GM21619 (cell line): Measurements from ENCODE around the gene CLINT1.
"Not testable (repeated sequence)": the region's sequence is repeated elsewhere in the genome, so short reads cannot be mapped to it uniquely, and the experiment has no call there.

Experiments used
- ATAC-seq: cut with Tn5 transposase; IDR thresholded peaks from one replicate; pipeline ENCODE4 v1.9.1; 2021; ENCODE audit not compliant: unreplicated experiment

CLINT1 gene

DNA sequence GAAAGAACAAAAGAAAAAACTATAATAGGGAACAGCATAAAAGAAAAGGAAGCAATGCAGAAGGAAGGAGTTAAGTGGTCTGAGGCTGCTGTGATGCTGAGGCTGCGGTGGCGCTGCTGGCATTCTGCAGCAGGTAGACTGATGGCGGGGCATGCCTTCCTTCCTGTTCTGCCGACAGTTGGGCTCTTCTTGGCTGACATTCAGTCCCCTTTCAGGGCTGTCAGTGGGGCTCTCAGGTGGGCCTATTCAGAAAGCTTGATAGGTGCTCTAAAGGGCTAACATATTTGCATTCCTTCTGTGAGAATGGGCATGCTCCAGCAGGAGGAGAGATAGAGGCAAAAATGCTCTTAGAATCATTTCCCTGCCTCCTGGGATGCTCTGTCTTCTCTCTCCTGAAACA, 5.1 kb upstream of the CLINT1 start:
- no peak for ATAC-seq

- ATAC-seq: no peak
Observed at GRCh38 chr5:157862183-157862851, 3.4 kb upstream of the CLINT1 start.

DNA sequence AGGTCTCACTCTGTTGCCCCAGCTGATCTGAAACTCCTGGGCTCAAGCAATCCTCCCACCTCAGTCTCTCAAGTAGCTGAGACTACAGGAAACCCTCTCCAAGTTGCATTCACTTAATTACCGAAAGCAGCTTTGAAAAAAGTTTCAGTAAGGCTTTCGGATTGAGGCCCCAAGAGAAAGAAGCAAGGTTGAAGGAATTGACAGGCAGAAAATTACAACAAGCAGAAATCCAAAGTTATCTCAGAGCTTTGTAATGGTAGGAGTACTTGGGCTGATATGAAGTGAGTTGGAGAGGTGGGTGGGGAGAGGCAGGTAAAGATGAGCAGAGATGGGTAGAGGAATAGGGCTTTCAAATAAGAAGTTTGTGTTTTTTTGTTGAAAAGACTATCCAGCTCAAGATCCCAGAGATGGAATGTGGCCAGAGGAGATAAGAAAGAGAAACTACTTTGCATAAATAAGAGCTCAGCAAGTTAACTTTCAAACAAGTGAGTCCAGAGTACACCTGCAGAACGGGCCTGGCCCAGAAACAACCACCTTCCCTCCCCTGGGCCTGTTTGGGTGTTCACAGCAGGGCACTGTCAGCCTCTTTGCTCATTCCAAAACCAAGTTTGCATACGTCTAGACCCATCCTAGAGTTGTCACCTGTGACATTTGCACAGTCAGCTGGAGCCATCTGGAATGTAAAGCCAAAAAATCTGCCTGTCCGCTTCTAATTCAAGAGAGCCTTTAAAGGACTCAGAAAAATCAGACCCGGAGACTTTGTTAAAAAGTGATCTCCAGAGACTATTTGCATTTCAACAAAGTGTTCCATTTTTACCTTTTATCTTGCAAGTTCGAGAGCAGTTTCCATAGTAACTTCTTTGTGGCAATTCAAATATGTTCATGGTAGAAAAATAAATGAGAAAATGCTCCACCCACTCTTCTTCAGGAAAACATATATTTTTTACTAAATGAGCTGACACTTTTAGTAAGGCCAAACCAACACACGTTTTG, 2.2 kb upstream of the CLINT1 start:
- ATAC-seq: peak; percentile 78

DNA sequence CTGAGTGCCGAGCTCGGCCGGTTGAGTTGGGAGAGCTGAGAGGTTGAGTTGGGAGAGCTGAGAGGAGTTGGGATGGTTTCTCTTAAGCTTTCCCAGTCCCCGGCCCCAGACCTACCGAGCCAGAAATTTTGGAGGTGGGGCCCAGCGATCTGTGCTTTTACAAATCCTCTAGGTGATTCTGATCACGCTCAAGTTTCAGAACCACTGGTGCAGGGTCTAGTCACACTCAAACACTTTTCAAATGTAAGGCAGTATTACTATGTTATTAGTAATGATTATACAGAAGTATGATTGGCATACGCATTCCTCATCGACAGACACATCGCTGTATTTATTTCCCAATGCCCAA, 256 bp upstream of the CLINT1 start:
- ATAC-seq: no peak

- no peak for ATAC-seq
Observed at GRCh38 chr5:157857816-157858526, 974 bp downstream of the CLINT1 start.

DNA sequence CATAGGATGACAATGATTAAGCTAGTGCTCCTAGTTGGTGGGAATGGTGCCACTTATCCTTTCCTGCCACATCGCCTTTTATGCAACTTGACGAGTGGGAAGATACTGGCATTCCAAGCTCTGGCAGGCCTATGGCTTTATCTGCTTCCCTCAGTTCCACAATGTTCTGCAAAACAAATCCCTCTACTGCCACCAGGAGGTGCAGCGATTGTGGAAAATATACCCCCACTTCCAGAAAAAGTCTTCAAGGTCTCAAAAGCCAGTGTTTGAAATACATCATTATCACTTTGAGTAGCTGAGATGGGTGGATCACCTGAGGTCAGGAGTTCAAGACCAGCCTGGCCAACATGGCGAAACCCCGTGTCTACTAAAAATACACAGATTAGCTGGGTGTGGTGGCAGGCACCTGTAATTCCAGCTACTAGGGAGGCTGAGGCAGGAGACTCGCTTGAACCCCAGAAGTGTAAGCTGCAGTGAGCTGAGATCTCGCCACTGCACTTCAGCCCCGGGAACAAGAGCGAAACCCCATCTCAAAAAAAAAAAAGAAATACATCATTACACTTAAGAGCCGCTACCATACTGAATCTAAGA, 3.4 kb downstream of the CLINT1 start:
- ATAC-seq: no peak

DNA sequence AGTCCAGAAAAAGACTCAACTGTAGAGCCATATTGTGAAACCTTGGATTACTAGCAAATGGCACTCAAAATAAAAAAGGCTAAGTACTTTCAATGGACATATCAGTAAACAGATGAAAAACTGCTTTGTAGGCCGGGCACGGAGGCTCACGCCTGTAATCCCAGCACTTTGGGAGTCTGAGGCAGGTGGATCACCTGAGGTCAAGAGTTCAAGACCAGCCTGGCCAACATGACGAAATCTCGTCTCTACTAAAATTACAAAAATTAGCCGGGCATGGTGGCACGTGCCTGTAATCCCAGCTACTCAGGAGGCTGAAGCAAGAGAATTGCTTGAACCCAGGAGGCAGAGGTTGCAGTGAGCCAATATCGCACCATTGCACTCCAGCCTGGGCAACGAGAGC, 5.6 kb downstream of the CLINT1 start:
- not testable (repeated sequence) for ATAC-seq

GRCh38 chr5:157845914-157846598, 12.9 kb downstream of the CLINT1 start:
- ATAC-seq: no peak

- ATAC-seq: no peak
Observed at GRCh38 chr5:157842787-157843186, 16.2 kb downstream of the CLINT1 start.

DNA sequence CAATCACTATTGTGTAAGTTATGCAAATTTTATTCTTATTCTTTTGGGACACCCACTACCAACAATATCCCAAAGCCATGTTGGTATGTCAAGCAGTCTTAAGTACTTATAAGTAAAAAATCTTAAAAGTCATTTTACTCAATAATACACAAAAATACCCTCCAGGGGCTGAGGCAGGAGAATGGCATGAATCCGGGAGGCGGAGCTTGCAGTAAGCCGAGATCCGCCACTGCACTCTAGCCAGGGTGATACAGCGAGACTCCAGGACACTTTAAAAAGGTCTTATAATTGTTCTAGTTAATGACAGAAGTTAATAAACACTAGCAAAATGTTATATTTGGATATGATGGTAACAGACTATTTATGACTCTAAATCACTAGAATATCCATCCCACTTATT, 16.8 kb downstream of the CLINT1 start:
- no peak for ATAC-seq

DNA sequence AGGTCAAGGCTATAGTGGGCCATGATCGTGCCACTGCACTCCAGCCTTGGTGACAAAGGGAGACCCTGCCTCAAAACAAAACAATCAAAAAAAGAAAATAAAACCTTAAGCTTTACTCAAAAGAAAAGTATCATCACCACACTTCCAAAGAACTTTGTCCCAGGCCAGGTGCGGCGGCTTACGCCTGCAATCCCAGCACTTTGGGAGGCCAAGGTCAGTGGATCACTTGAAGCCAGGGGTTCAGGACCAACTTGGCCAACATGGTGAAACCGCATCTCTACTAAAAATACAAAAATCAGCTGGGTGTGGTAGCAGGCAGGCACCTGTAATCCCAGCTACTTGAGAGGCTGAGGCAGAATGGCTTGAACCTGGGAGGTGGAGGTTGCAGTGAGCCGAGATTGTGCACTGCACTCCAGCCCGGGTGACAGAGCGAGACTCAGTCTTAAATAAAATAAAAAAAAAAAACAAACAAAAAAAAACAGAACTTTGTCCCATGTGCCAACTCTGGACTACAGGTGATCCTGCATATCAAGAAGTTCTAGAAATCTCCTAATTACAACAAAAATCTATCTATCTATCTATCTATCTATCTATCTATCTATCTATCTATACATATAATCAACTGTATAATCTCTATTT, 19.7 kb downstream of the CLINT1 start:
- ATAC-seq: no peak

GRCh38 chr5:157836121-157836753, 22.7 kb downstream of the CLINT1 start:
- ATAC-seq: no peak

DNA sequence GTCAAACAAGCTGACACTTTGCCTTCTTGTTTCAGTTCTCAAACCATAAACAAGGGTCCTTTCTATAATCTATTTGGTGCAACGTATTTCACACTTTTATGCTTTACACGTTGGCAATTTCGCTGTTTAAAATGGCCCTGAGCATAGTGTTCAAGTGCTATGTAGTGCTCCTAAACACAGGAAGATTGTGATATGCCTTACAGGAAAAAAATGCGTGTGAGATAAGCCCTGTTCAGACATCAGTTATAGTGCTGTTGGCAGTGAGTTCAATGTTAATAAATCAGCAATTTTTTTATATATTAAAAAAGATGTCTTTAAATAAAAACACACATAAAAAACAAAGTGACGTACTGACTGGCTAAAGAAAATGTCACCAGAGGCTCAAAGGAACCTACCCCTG, 23.9 kb downstream of the CLINT1 start:
- ATAC-seq: no peak

DNA sequence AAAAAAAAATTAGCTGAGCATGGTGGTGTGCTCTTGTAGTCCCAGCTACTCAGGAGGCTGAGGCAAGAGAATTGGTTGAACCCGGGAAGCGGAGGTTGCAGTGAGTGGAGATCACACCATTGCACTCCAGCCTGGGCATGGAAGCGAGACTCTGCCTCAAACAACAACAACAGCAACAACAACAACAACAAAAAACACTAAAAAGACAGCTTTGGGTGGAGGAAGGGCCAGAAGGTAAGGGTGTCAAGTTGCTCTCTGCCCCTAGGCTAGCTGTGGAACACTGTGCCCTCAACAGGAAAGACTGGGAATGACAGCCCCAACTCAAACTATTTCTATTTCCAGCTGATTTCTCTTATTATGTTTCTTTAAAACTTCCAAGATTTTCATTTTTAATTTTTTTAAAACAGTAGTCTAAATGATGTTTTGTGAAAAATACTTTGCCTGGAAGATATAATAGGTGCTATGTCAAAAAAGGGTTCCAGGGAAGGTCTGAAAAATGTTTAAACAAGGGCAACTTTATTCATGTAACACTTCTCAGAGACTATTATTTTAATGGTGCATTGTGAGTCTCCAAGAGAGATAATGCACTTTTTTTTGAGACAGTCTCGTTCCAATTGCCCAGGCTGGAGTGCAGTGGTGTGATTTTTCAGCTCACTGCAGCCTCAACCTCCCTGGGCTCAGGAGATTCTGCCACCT, 29.9 kb downstream of the CLINT1 start:
- no peak for ATAC-seq

DNA sequence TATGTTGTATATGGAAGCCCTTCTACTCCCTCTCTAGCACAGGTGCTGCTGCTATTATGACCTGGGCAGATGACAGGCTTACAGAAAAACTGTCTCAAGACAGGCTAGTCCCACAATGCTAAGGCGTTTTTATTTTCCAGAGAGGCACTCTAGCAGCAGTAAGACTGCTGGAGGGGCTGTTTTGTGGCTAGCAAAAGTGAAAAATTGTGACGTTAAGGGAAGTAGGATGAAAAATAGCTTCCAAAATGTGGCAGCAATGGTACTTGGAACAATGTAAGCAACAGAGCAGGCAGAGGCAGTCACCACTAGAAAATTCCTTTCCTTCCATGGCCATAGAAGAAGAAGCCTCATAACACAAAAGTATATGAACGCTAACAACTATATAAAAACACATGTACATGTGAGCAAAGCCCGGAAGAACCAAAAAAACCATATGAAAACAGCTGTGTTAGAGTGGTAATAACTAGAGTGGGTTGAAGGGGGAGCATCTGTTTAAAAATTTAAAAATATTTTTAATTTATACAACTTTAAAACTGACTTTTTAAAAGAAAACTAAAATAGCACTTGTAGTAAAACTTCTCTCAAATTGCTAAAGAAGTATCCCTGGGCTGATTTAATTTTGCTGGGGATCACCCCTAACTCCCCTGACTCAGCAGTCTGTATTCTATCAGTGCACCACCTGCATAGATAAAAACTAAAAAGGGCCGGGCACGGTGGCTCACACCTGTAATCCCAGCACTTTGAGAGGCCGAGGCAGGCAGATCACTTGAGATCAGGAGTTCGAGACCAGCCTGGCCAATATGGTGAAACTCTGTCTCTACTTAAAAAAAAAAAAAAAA, 30.6 kb downstream of the CLINT1 start:
- ATAC-seq: no peak

GRCh38 chr5:157827423-157827822, 31.5 kb downstream of the CLINT1 start:
- no peak for ATAC-seq

GRCh38 chr5:157823655-157824054, 35.3 kb downstream of the CLINT1 start:
- ATAC-seq: no peak
